ENCODE results near the gene DPM3. TPM values are rescaled to one million over a fixed set of nuclear protein-coding genes. Genes with fewer than 3 reads are reported as not detected.

DPM3 gene
- total and polyA plus RNA-seq, 9 of the 15 experiments (the other 6 are each of a cell fraction or from before 2014, with no cell fraction given) = 3.7 to 120 (median 36.4) TPM

DNA sequence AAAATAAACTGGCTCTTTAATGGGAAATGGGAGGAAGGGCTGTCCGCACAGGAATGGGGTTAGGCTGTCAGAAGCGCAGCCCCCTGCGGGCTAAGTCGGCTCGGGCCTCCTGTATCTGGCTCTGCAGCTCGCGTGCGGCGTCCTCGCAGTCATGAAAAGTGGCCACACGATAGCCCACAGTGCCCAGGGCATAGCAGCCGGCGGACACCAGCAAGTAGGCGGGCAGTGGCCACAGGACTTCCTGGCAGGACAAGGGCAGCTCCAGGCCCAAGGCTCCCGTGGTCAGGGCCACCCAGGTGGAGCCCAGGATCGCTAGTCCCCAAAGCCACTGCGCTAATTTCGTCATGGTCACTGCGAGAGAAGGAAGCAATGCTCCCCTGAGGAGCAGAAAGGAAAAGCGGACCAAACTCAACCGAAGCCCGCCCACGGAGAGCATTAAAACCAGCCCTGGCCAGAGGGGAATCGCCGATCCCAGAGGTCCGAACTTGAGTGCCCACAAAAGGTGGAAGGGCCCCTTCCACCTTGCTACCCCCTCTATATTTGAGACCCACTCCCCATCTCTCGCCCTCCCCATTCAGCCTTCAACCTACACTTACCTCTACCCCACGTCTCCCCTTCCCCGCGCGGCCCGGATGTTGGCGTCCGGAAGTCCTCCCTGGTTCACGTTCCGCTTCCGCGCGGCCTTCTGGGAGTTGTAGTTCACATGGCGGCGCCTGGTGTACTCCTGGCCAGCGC lies at the start of gene DPM3 (continued):
- TF ChIP-seq POLR2AphosphoS5 (IDR thresholded peaks at IDR 0.05; ENCODE audit: control insufficient read depth, insufficient read depth, low read depth, low read length) = peak; percentile 65; the same call in 1 of the 2 replicates
- TF ChIP-seq XRCC5 (IDR thresholded peaks at IDR 0.05; ENCODE audit: low read depth, low read length) = 0 out of 2 replicates have a peak, but pooled peaks have one; percentile 84
- no peak for TF ChIP-seq BDP1 (IDR thresholded peaks at IDR 0.05; ENCODE audit: insufficient read depth, insufficient read length)
- TF ChIP-seq SRSF9 (IDR thresholded peaks at IDR 0.05; ENCODE audit: borderline replicate concordance, low read depth, low read length) = no peak
- no peak for TF ChIP-seq KLF16 (IDR thresholded peaks at IDR 0.05)
- TF ChIP-seq, protein P1, sequence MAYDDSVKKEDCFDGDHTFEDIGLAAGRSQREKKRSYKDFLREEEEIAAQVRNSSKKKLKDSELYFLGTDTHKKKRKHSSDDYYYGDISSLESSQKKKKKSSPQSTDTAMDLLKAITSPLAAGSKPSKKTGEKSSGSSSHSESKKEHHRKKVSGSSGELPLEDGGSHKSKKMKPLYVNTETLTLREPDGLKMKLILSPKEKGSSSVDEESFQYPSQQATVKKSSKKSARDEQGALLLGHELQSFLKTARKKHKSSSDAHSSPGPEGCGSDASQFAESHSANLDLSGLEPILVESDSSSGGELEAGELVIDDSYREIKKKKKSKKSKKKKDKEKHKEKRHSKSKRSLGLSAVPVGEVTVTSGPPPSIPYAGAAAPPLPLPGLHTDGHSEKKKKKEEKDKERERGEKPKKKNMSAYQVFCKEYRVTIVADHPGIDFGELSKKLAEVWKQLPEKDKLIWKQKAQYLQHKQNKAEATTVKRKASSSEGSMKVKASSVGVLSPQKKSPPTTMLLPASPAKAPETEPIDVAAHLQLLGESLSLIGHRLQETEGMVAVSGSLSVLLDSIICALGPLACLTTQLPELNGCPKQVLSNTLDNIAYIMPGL (CRISPR knock-in tag; IDR thresholded peaks at IDR 0.05) = no peak
- TF ChIP-seq HDAC6 (IDR thresholded peaks at IDR 0.05; ENCODE audit: low read depth, low read length) = no peak
- TF ChIP-seq, protein P2, sequence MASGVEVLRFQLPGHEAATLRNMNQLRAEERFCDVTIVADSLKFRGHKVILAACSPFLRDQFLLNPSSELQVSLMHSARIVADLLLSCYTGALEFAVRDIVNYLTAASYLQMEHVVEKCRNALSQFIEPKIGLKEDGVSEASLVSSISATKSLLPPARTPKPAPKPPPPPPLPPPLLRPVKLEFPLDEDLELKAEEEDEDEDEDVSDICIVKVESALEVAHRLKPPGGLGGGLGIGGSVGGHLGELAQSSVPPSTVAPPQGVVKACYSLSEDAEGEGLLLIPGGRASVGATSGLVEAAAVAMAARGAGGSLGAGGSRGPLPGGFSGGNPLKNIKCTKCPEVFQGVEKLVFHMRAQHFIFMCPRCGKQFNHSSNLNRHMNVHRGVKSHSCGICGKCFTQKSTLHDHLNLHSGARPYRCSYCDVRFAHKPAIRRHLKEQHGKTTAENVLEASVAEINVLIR (CRISPR knock-in tag; IDR thresholded peaks at IDR 0.05) = peak; percentile 46; the same call in 1 of the 2 replicates
- TF ChIP-seq, protein P3, sequence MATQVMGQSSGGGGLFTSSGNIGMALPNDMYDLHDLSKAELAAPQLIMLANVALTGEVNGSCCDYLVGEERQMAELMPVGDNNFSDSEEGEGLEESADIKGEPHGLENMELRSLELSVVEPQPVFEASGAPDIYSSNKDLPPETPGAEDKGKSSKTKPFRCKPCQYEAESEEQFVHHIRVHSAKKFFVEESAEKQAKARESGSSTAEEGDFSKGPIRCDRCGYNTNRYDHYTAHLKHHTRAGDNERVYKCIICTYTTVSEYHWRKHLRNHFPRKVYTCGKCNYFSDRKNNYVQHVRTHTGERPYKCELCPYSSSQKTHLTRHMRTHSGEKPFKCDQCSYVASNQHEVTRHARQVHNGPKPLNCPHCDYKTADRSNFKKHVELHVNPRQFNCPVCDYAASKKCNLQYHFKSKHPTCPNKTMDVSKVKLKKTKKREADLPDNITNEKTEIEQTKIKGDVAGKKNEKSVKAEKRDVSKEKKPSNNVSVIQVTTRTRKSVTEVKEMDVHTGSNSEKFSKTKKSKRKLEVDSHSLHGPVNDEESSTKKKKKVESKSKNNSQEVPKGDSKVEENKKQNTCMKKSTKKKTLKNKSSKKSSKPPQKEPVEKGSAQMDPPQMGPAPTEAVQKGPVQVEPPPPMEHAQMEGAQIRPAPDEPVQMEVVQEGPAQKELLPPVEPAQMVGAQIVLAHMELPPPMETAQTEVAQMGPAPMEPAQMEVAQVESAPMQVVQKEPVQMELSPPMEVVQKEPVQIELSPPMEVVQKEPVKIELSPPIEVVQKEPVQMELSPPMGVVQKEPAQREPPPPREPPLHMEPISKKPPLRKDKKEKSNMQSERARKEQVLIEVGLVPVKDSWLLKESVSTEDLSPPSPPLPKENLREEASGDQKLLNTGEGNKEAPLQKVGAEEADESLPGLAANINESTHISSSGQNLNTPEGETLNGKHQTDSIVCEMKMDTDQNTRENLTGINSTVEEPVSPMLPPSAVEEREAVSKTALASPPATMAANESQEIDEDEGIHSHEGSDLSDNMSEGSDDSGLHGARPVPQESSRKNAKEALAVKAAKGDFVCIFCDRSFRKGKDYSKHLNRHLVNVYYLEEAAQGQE (IDR thresholded peaks at IDR 0.05; ENCODE audit: borderline replicate concordance) = no peak
- TF ChIP-seq, protein P3 (CRISPR knock-in tag; IDR thresholded peaks at IDR 0.05; ENCODE audit: low read depth) = 0 out of 2 replicates have a peak, but pooled peaks have one; percentile 61
- TF ChIP-seq ZNF140 (CRISPR knock-in tag; IDR thresholded peaks at IDR 0.05) = no peak
- TF ChIP-seq TARDBP (IDR thresholded peaks at IDR 0.05) = no peak; the same call in 1 of the 2 replicates
- no peak for TF ChIP-seq FOXM1 (IDR thresholded peaks at IDR 0.05; ENCODE audit: low read depth)
- TF ChIP-seq FOXM1 (CRISPR knock-in tag; IDR thresholded peaks at IDR 0.05; ENCODE audit: low read depth) = no peak
- TF ChIP-seq SRSF3 (IDR thresholded peaks at IDR 0.05; ENCODE audit: insufficient read depth, low read length) = no peak
- TF ChIP-seq ZNF76 (CRISPR knock-in tag; IDR thresholded peaks at IDR 0.05; ENCODE audit: borderline replicate concordance) = peak; percentile 56; the same call in 1 of the 2 replicates
- TF ChIP-seq SMARCC2 (IDR thresholded peaks at IDR 0.05; ENCODE audit: low read depth) = no peak

Measured in K562 (cell line).